GM23248 (cell line): Measurements from ENCODE around the gene GALNT14. TPM values are rescaled to one million over a fixed set of nuclear protein-coding genes. Genes with fewer than 3 reads are reported as not detected.

Source experiments
- DNase-seq: peaks from one replicate; pipeline ENCODE4 v3.0.0-alpha.2; 2015
- H2AFZ ChIP-seq: fragments of 200-600 bp; sonication (generic); 2 replicates; pipeline ENCODE4 v1.6.1; 2016; ENCODE audit warnings: antibody characterized with exemption
- H3F3A ChIP-seq: fragments of 200-600 bp; sonication (generic); 2 replicates; pipeline ENCODE4 v1.6.1; 2016; ENCODE audit warnings: mild to moderate bottlenecking, antibody characterized with exemption, mixed run types; ENCODE audit not compliant: insufficient read depth
- H3K27ac ChIP-seq: fragments of 200-600 bp; sonication (generic); 2 replicates; pipeline ENCODE4 v1.5.1; 2016; ENCODE audit warnings: mild to moderate bottlenecking
- H3K27me3 ChIP-seq: fragments of 200-600 bp; sonication (generic); replicated peaks from 2 replicates; pipeline ENCODE4 v1.6.1; 2016; ENCODE audit warnings: mild to moderate bottlenecking; ENCODE audit not compliant: insufficient read depth
- H3K36me3 ChIP-seq: fragments of 200-600 bp; sonication (generic); 2 replicates; pipeline ENCODE4 v1.6.1; 2016; ENCODE audit warnings: low read depth, mild to moderate bottlenecking
- H3K4me1 ChIP-seq: fragments of 200-600 bp; sonication (generic); 2 replicates; pipeline ENCODE4 v1.6.1; 2016; ENCODE audit warnings: mild to moderate bottlenecking; ENCODE audit not compliant: insufficient read depth
- H3K4me2 ChIP-seq: fragments of 200-600 bp; sonication (generic); one replicate; pipeline ENCODE4 v1.6.1; 2016; ENCODE audit warnings: mild to moderate bottlenecking; ENCODE audit not compliant: unreplicated experiment
- H3K4me3 ChIP-seq: fragments of 200-600 bp; sonication (generic); 2 replicates; pipeline ENCODE4 v1.5.1; 2016; ENCODE audit warnings: mild to moderate bottlenecking
- H3K79me2 ChIP-seq: fragments of 200-600 bp; sonication (generic); 2 replicates; pipeline ENCODE4 v1.6.1; 2016; ENCODE audit warnings: mild to moderate bottlenecking; ENCODE audit not compliant: insufficient read depth
- H3K9ac ChIP-seq: fragments of 200-600 bp; sonication (generic); 2 replicates; pipeline ENCODE4 v1.6.1; 2016; ENCODE audit warnings: mild to moderate bottlenecking
- H3K9me2 ChIP-seq: fragments of 200-600 bp; sonication (generic); 2 replicates; pipeline ENCODE4 v1.6.1; 2016; ENCODE audit warnings: mixed run types, mild to moderate bottlenecking, moderate library complexity; ENCODE audit not compliant: insufficient read depth
- H3K9me3 ChIP-seq: fragments of 200-600 bp; sonication (generic); one replicate; pipeline ENCODE4 v1.6.1; 2017; ENCODE audit warnings: low read depth
- H4K20me1 ChIP-seq: fragments of 200-600 bp; sonication (generic); 2 replicates; pipeline ENCODE4 v1.6.0; 2016; ENCODE audit not compliant: insufficient read depth
- EZH2 ChIP-seq: fragments of 200-600 bp; sonication (generic); IDR thresholded peaks from 2 replicates; pipeline ENCODE4 v1.6.1; 2018; ENCODE audit warnings: antibody characterized with exemption, mild to moderate bottlenecking; ENCODE audit not compliant: insufficient read depth, poor library complexity, severe bottlenecking
- EZH2phosphoT487 ChIP-seq: fragments of 200-600 bp; sonication (generic); IDR thresholded peaks from 2 replicates; pipeline ENCODE4 v1.6.1; 2018; ENCODE audit warnings: antibody characterized with exemption, moderate library complexity, mild to moderate bottlenecking, low read depth; ENCODE audit not compliant: insufficient read depth
- WGBS, 2 experiments: methylation state at CpG; one replicate each; pipeline ENCODE4 v1.1.6; 2015 to 2017; ENCODE audit warnings: low lambda C conversion rate in 2 of 2, low coverage in 1 of 2; ENCODE audit errors: missing lambda C conversion rate in 2 of 2; 5-methylcytosine and 5-hydroxymethylcytosine counted together
- in situ Hi-C: fragments of 300-500 bp; cut with MboI; formaldehyde crosslinking; loops from 2 replicates; pipeline ENCODE4 v1.15.0; 2020
- polyA plus RNA-seq: library from polyadenylated mRNA; unstranded; fragments of >200 nt; fragmentation: Nextera tagmentation; extraction: Ambion mirVana; gene quantifications from 2 replicates; pipeline ENCODE4 v1.2.1, GENCODE V29; 2016
- total RNA-seq: library from RNA; depleted of rRNA; stranded (reverse); fragments of >200 nt; shearing (Covaris generic); gene quantifications from 2 replicates; pipeline ENCODE4 v1.2.3, GENCODE V29; 2014

GALNT14 gene
- total and polyA plus RNA-seq, 2 experiments from 2014 or later: 3.2 to 3.5 TPM

DNA sequence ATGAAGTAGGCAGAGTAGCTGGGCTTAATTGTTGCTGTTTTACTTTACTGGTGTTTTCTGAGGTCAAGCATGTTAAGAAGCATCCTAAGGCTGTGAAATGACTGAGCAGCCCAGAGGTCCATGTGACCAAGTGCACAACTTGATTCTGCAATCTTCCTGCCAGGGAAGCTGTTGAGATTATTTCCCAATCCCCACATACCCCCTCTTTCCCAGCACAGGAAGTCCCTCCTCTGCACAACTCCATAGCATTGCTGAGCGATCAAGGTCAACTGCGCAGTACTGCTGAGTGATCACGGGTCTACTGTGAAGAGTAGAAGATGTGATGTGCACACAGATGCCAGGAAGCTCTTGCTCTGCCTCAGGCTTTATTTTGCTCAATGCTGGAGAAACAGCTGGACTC, 105.8 kb downstream of the GALNT14 start:
- Histone ChIP-seq H3K79me2 (no peaks in the 10 kb centered on the region), H3K9ac (no peak overlapping the region), H3K9me2 (no peaks in the 10 kb centered on the region), H3K4me3 (no peak overlapping the region), H3K9me3 (no peaks in the 10 kb centered on the region), H3K27me3 (no peaks in the 10 kb centered on the region), H3K36me3 (no peaks in the 10 kb centered on the region), H4K20me1 (no peaks in the 10 kb centered on the region), H3K4me1 (no peaks in the 10 kb centered on the region), H3F3A (no peaks in the 10 kb centered on the region), H3K27ac (no peak overlapping the region), H3K4me2 (no peak overlapping the region), H2AFZ (no peak overlapping the region)
- TF ChIP-seq EZH2phosphoT487 (no peak), EZH2 (no peak)
- DNase-seq: no peak
- 91 to 94% methylated on average over 3 of the region's 3 CpGs for WGBS, 2 experiments
- in situ Hi-C loops: no loop called here

DNA sequence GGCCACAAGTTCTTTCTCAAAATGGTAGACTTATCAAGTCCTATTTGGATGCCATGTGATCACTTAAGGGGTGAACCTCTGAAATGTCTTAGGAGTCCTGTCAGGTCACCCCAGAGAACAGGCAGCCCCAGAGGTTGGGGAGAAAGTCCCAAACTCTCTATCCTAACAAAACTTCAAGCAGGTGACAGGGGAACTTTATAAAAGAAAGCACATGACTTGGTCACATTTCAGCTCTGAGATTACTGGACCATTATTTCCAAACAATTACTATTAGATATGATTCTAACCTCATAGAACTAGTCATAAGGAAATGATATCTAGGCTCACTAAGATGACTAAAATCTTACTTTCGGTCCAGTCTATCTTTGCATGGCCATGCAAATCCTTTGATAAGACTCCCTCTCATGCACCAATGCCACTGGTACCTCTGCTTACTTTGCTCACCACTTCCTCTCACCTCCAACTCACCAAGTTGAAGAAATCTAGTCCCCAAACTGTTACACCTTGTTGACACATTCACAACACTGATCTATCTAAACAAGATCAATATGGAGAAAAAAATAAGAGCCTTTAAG, 107.0 kb downstream of the GALNT14 start:
- WGBS, 2 experiments: 36 to 40% methylated on average over 1 of the region's 1 CpG
- no peak for TF ChIP-seq EZH2phosphoT487
- no peak for TF ChIP-seq EZH2

DNA sequence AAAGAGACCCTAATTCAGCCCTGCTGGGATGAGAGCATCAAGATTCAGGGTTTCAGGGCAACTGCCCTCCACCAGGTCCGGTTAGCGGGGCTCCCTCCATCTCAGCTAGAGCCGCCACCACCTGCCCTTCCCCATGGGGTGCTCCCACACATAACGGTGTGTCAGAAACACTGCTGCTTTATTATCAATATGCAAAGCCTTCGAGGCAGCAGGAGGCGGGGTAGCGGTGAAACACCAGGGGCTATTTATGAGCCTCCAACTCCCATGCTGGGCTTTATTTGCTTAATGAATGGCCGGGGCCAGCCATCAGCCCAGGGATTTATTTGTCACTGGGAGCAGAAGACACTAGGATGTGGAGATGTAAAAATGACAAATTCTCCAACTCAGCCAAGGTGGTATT, 109.8 kb downstream of the GALNT14 start:
- no peaks in the 10 kb centered on the region for H3K27me3 ChIP-seq
- no peaks in the 10 kb centered on the region for H3F3A ChIP-seq
- no peaks in the 10 kb centered on the region for H3K79me2 ChIP-seq
- no peaks in the 10 kb centered on the region for H3K9me3 ChIP-seq
- H3K27ac ChIP-seq: no peak overlapping the region
- H3K9me2 ChIP-seq: no peaks in the 10 kb centered on the region
- H2AFZ ChIP-seq: no peak overlapping the region
- in situ Hi-C loops: no loop called here
- no peak overlapping the region for H3K9ac ChIP-seq
- H3K36me3 ChIP-seq: no peaks in the 10 kb centered on the region
- no peaks in the 10 kb centered on the region for H3K4me1 ChIP-seq
- H3K4me3 ChIP-seq: no peak overlapping the region
- no peak for TF ChIP-seq EZH2phosphoT487
- no peak for TF ChIP-seq EZH2
- no peak overlapping the region for H3K4me2 ChIP-seq
- H4K20me1 ChIP-seq: no peaks in the 10 kb centered on the region
- DNase-seq: no peak
- 53 to 56% methylated on average over 8 of the region's 8 CpGs for WGBS, 2 experiments

More for the DNA sequence above, 107.0 kb downstream of the GALNT14 start:
- H3K9me3 ChIP-seq: no peaks in the 10 kb centered on the region
- no peaks in the 10 kb centered on the region for H3K79me2 ChIP-seq
- H3K27ac ChIP-seq: no peak overlapping the region
- H3K27me3 ChIP-seq: no peaks in the 10 kb centered on the region
- H2AFZ ChIP-seq: no peak overlapping the region
- no peaks in the 10 kb centered on the region for H3K4me1 ChIP-seq
- no peak for DNase-seq
- H4K20me1 ChIP-seq: no peaks in the 10 kb centered on the region
- no peak overlapping the region for H3K4me3 ChIP-seq
- no peak overlapping the region for H3K4me2 ChIP-seq
- H3K9ac ChIP-seq: no peak overlapping the region
- in situ Hi-C loops: no loop called here
- H3K36me3 ChIP-seq: no peaks in the 10 kb centered on the region
- H3K9me2 ChIP-seq: no peaks in the 10 kb centered on the region
- H3F3A ChIP-seq: no peaks in the 10 kb centered on the region

DNA sequence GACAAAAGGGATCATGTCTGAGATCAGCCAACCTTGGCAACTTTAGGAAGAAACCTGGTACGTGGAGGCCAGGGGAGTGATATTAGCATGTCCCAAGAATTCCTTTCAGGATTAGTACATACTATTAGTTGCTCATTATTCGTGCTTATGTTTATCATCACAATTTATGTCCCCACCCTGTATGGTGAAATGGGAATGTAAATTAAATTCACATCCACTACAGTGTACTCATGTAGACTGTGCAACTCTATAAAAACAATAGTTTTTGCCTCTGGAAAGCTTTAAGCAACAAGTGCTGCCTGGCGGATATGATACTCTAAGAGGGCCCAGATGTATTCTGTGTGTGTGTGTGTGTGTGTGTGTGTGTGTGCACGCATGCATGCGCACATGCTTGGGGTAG, 110.7 kb downstream of the GALNT14 start:
- WGBS, 2 experiments: 64 to 67% methylated on average over 5 of the region's 5 CpGs
- H3K9me3 ChIP-seq: no peaks in the 10 kb centered on the region
- no peak overlapping the region for H2AFZ ChIP-seq
- H4K20me1 ChIP-seq: no peaks in the 10 kb centered on the region
- DNase-seq: no peak
- H3K4me3 ChIP-seq: no peak overlapping the region
- H3K4me2 ChIP-seq: no peak overlapping the region
- no peaks in the 10 kb centered on the region for H3K27me3 ChIP-seq
- TF ChIP-seq EZH2: no peak
- no peaks in the 10 kb centered on the region for H3K9me2 ChIP-seq
- H3K9ac ChIP-seq: no peak overlapping the region
- no peaks in the 10 kb centered on the region for H3F3A ChIP-seq
- in situ Hi-C loops: no loop called here
- no peaks in the 10 kb centered on the region for H3K4me1 ChIP-seq
- H3K79me2 ChIP-seq: no peaks in the 10 kb centered on the region
- H3K27ac ChIP-seq: no peak overlapping the region
- H3K36me3 ChIP-seq: no peaks in the 10 kb centered on the region

GRCh38 chr2:31023541-31023940, 114.7 kb downstream of the GALNT14 start:
- Histone ChIP-seq H3K4me2 (no peak overlapping the region), H3F3A (no peaks in the 10 kb centered on the region), H3K9ac (no peak overlapping the region), H3K79me2 (no peaks in the 10 kb centered on the region), H3K4me1 (no peaks in the 10 kb centered on the region), H3K27me3 (no peaks in the 10 kb centered on the region), H3K9me3 (no peaks in the 10 kb centered on the region), H2AFZ (no peak overlapping the region), H3K36me3 (no peaks in the 10 kb centered on the region), H3K4me3 (no peak overlapping the region), H3K27ac (no peak overlapping the region), H3K9me2 (no peaks in the 10 kb centered on the region), H4K20me1 (no peaks in the 10 kb centered on the region)
- no peak for TF ChIP-seq EZH2phosphoT487
- TF ChIP-seq EZH2: no peak
- 71 to 76% methylated on average over 3 of the region's 3 CpGs for WGBS, 2 experiments
- DNase-seq: no peak
- in situ Hi-C loops: no loop called here
